LNCaP clone FGC (cell line): ENCODE measurements around the gene SYNGR2.

Source experiments
- DNase-seq: peaks from one replicate; pipeline ENCODE4 v3.0.0-alpha.2; 2011; ENCODE audit warnings: low read depth
- H3K4me3 ChIP-seq: 2 replicates; pipeline ENCODE4 v1.5.1; 2011; ENCODE audit warnings: mild to moderate bottlenecking, low read depth, low read length, control low read depth
- CTCF ChIP-seq: IDR thresholded peaks from 2 replicates; pipeline ENCODE4 v1.5.1; 2012; ENCODE audit warnings: mild to moderate bottlenecking; ENCODE audit not compliant: control insufficient read depth, insufficient read depth; ENCODE audit errors: extremely low read depth

The SYNGR2 gene

GRCh38 chr17:78174870-78175642 is 6.7 kb downstream of the SYNGR2 start:
- peak overlapping the region; percentile 39 for H3K4me3 ChIP-seq
- TF ChIP-seq CTCF: peak; percentile 53
- peak; percentile 62 for DNase-seq

- TF ChIP-seq CTCF: no peak
- H3K4me3 ChIP-seq: peak overlapping the region; percentile 39
- DNase-seq: no peak
Observed at GRCh38 chr17:78175643-78175981, 7.2 kb downstream of the SYNGR2 start.

- no peak overlapping the region for H3K4me3 ChIP-seq
- TF ChIP-seq CTCF: peak; percentile 76
- DNase-seq: no peak
Observed at GRCh38 chr17:78176548-78177025, 8.2 kb downstream of the SYNGR2 start.

DNA sequence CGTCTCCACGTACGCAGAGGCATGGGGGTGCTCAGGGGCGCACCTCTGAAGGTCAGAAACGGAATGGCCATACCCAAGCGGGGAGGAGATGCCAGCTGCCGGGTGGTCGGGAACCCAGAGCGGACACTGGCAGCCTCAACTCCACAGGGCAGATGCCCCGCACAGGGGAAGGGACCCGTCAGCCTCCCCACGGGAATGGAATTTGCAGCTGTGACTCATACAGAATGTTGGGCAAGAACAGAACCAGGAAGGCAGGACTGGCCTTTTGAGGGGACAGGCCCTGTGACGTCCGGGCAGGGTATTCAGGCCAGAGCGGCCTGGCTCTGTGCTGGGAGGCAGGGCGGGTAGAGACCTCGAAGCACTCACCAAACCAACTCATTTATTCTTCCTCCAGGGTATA is 11.0 kb downstream of the SYNGR2 start:
- H3K4me3 ChIP-seq: no peak overlapping the region
- DNase-seq: no peak
- TF ChIP-seq CTCF: no peak

GRCh38 chr17:78180083-78180482 is 11.7 kb downstream of the SYNGR2 start:
- TF ChIP-seq CTCF: no peak
- no peak overlapping the region for H3K4me3 ChIP-seq
- no peak for DNase-seq

- TF ChIP-seq CTCF: no peak
- no peak for DNase-seq
- H3K4me3 ChIP-seq: no peak overlapping the region
Observed at GRCh38 chr17:78180508-78180907, 12.1 kb downstream of the SYNGR2 start.

DNA sequence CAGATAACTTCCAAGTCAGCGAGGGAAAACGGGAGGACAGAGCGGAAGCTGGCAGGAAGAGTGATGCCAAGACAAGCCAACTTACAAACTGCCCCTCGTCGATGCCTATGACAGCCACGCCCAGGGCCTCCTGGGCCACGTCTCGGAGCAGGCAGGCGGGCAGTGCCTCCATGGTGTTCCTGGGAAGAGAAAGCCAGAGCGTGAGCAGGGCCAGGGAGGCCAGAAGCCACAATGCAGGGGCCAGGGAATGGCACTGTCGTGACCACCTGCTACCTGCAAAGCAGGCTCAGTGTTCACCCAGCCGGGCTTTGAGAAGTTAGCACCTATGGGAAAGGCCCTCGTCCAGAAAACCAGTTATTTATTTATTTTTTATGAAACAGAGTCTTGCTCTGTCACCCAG is 14.1 kb downstream of the SYNGR2 start:
- no peak for DNase-seq

More for the DNA sequence above, 14.1 kb downstream of the SYNGR2 start:
- TF ChIP-seq CTCF: no peak
- no peak overlapping the region for H3K4me3 ChIP-seq
